ENCODE results near the gene COG5.

Gene COG5

DNA sequence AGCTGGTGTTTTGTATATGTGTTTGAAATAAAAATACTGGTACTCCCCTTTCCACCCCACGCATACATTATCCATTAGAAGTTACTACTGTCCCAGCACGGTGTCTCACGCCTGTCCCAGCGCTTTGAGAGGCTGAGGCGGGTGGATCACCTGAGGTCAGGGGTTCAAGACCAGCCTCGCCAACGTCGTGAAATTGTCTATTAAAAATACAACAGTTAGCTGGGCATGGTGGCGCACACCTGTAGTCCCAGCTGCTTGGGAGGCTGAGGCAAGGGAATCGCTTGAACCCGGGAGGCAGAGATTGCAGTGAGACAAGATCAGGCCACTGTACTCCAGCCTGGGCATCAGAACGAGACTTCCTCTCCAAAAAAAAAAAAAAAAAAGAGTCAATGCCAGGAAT, 392.2 kb downstream of the COG5 start:
- no peak for DNase-seq (ENCODE audit: extremely low read depth, insufficient read length)
- no peaks in the 10 kb centered on the region for H3K36me3 ChIP-seq (ENCODE audit: control insufficient read depth, insufficient read depth, low read length)
- H3K4me3 ChIP-seq (replicated peaks; ENCODE audit: low read depth, low read length): no peak overlapping the region
- TF ChIP-seq, protein P1, sequence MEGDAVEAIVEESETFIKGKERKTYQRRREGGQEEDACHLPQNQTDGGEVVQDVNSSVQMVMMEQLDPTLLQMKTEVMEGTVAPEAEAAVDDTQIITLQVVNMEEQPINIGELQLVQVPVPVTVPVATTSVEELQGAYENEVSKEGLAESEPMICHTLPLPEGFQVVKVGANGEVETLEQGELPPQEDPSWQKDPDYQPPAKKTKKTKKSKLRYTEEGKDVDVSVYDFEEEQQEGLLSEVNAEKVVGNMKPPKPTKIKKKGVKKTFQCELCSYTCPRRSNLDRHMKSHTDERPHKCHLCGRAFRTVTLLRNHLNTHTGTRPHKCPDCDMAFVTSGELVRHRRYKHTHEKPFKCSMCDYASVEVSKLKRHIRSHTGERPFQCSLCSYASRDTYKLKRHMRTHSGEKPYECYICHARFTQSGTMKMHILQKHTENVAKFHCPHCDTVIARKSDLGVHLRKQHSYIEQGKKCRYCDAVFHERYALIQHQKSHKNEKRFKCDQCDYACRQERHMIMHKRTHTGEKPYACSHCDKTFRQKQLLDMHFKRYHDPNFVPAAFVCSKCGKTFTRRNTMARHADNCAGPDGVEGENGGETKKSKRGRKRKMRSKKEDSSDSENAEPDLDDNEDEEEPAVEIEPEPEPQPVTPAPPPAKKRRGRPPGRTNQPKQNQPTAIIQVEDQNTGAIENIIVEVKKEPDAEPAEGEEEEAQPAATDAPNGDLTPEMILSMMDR (IDR thresholded peaks at IDR 0.05; ENCODE audit: insufficient read depth, low read length, poor library complexity, severe bottlenecking): no peak
- H3K27me3 ChIP-seq (replicated peaks; ENCODE audit: control insufficient read depth, insufficient read depth, low read length): no peaks in the 10 kb centered on the region

DNA sequence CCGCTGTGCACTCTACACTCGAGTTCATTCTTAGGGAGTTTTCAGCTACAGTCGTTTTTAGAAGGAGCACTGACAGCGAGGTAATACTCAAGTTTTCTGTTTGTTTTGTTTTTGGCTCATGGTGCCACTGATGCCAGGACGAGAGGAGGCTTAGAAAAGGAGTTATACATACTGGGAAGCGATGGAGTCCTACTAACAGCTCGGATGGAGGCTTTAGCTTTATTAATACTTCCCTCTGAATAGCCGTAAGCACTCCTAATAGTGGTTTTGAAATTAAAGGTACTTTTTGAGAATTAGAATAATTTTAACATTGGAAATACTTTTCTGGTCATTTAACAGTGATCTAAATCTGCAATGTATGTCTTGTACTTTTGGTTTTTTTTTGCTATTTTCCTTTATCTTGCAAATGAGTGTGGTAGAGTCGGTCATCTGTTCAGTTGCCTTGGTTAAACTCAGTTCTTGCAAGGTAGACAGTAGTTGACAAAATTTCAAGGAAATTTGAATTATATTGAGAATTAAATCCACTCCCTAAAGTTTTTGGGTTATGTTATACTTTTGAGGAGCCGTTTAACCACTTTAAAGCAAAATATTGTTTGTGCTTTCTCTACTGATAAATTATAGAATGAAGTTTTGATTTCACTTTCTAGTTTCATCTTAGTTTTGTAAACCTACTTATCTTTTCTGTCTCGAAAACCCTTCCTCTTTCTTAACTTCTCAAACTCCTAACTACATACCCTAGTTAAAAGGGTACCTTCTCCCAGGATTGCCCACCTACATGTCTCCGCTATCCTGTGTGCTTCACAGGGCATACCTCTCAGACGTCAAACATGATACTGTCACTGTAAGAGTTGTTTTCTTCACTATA, 393.4 kb downstream of the COG5 start:
- no peaks in the 10 kb centered on the region for H3K27me3 ChIP-seq (replicated peaks; ENCODE audit: control insufficient read depth, insufficient read depth, low read length)
- TF ChIP-seq, protein P1 (IDR thresholded peaks at IDR 0.05; ENCODE audit: insufficient read depth, low read length, poor library complexity, severe bottlenecking): no peak
- peak overlapping the region; percentile 85 for H3K4me3 ChIP-seq (replicated peaks; ENCODE audit: low read depth, low read length)
- DNase-seq (ENCODE audit: extremely low read depth, insufficient read length): no peak
- H3K36me3 ChIP-seq (ENCODE audit: control insufficient read depth, insufficient read depth, low read length): no peaks in the 10 kb centered on the region

DNA sequence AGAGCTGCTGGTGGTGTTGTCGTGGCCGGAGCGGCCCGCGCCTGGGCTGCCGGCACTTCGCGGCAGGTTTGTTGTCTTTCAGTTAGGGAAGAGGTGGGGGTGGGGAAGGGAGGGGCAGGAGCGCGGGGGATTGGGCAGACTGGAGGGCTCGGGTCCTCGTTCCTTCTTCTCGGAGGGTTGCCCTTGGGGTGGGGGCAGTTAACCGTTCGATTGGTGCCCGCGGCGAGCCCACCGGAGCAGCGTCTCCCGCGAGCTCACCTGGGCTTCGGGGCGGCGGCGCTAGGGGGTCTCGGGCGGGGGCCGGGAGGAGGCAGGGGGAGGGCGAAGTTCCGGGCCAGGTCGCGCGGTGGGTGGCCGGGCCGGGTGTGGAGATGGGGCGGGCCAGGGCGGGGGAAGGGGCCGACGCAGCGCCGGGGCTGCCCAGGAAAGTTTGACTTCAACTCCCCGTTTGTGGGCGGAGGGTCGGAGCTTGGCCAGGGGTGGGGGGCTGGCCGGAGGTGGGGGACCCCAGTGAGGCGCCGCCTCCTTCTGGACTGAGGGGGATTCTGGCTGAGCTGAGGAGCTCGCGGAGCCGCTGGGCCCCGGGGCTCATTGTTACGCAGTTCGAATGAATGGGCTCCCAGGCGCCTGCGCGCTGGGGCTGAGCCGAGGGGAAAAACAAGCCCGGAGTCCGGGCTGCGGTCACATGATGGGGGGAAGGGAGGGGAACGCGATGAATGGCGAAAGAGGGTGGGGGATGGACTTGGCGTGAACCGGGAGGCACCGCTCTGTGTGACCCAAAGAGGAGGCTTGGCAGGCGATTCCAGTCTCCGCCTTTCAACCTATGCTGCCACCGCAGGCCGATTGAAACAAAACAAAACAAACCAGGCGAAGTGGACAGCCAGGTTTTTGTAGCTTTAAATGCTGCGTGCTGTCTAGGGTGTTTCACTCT, 394.3 kb downstream of the COG5 start:
- DNase-seq (ENCODE audit: extremely low read depth, insufficient read length): peak; percentile 87
- Histone ChIP-seq H3K4me3 (replicated peaks; ENCODE audit: low read depth, low read length) (peak overlapping the region; percentile 85), H3K36me3 (ENCODE audit: control insufficient read depth, insufficient read depth, low read length) (no peaks in the 10 kb centered on the region), H3K27me3 (replicated peaks; ENCODE audit: control insufficient read depth, insufficient read depth, low read length) (no peaks in the 10 kb centered on the region)
- TF ChIP-seq, protein P1 (IDR thresholded peaks at IDR 0.05; ENCODE audit: insufficient read depth, low read length, poor library complexity, severe bottlenecking): no peak

DNA sequence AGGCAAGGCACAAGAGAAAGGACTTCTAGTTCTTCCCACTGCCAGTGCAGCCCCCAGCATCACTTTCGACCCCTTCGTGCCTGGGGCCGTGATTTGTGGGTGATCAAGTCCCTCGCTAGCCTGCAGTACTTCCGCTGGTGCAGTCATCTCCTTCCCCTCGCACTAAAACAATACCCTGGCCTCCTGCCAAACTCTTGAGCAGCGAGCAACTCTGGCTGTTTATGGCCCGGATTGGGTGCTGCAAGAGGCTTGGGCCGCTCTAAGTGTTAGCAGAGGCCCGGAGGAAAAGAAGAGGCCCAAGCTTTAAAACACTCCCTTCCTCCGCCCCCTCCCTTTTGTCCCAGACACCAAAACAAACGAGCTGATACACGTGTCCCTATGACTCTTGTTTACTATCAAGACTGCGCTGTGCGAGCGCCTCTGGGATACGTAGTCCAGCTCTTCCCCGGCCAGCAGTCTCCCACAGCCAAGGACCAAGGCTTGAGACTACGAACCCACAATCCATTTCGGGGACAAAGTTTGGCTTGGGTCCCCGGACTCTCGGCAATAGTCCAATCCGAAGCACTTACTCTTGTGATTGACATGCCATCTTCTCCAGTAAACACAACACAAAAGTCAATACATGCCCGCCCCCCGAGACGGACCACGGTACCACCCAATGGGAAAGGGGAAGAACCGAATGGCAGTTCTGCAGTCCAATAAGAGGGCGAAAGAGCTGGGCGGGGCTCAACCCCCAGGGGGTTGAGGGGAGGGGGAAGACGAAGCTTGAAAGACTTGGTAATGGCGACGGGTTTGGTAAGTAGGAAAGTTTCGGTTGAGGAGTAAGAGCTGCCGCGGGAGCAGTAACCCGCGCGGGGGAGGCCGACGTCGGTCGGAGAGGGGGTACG, 395.2 kb downstream of the COG5 start, which contains the start of gene HBP1:
Gene HBP1, plus strand, starts transcription at position 771 of the 887 bp plus-strand sequence. CDS start 10,891 bp downstream, outside the sequence.
- DNase-seq (ENCODE audit: extremely low read depth, insufficient read length): peak; percentile 95
- TF ChIP-seq, protein P1 (IDR thresholded peaks at IDR 0.05; ENCODE audit: insufficient read depth, low read length, poor library complexity, severe bottlenecking): no peak
- Histone ChIP-seq H3K27me3 (replicated peaks; ENCODE audit: control insufficient read depth, insufficient read depth, low read length) (no peaks in the 10 kb centered on the region), H3K4me3 (replicated peaks; ENCODE audit: low read depth, low read length) (peak within 1 kb of the TSS; percentile 85), H3K36me3 (ENCODE audit: control insufficient read depth, insufficient read depth, low read length) (no peaks in the 10 kb centered on the region)
